Globus pallidus (tissue), 1 donor: ENCODE data around the gene SMTN.
"Not testable (repeated sequence)": the region's sequence is repeated elsewhere in the genome, so short reads cannot be mapped to it uniquely, and the experiment has no call there.

Experiments
- DNase-seq: peaks from one replicate; pipeline ENCODE4 v3.0.0-alpha.2; 2015; ENCODE audit warnings: low spot score

The SMTN gene

GRCh38 chr22:31104869-31105268, 23.8 kb downstream of the SMTN start:
- DNase-seq = no peak

GRCh38 chr22:31105282-31105929, 24.3 kb downstream of the SMTN start:
- no peak for DNase-seq

GRCh38 chr22:31106001-31106571, 25.0 kb downstream of the SMTN start:
- DNase-seq = no peak

- no peak for DNase-seq
Observed at GRCh38 chr22:31106731-31107177, 25.6 kb downstream of the SMTN start.

GRCh38 chr22:31107178-31107893, 26.2 kb downstream of the SMTN start, which contains the start of gene SELENOM:
TSS of gene SELENOM (minus strand) at chr22:31107568. CDS start at chr22:31107505, 63 bp downstream.
- peak; percentile 91 for DNase-seq

GRCh38 chr22:31107894-31108218, 26.7 kb downstream of the SMTN start:
- no peak for DNase-seq

GRCh38 chr22:31112547-31113091, 31.5 kb downstream of the SMTN start:
- DNase-seq = not testable (repeated sequence)

GRCh38 chr22:31118046-31118820, 37.1 kb downstream of the SMTN start:
- no peak for DNase-seq

GRCh38 chr22:31119026-31119717, 38.1 kb downstream of the SMTN start:
- DNase-seq = no peak

GRCh38 chr22:31120230-31120629, 39.1 kb downstream of the SMTN start:
- no peak for DNase-seq

- no peak for DNase-seq
Observed at GRCh38 chr22:31120642-31121041, 39.5 kb downstream of the SMTN start.

- DNase-seq = no peak
Observed at GRCh38 chr22:31121403-31121802, 40.3 kb downstream of the SMTN start.

- no peak for DNase-seq
Observed at GRCh38 chr22:31122196-31122531, 41.0 kb downstream of the SMTN start.

- no peak for DNase-seq
Observed at GRCh38 chr22:31122532-31123291, 41.6 kb downstream of the SMTN start, which contains the start of gene INPP5J. TSS of gene INPP5J (plus strand) at chr22:31122966. CDS start at chr22:31123015, 49 bp downstream.

GRCh38 chr22:31123292-31123602, 42.1 kb downstream of the SMTN start:
- DNase-seq = no peak

- DNase-seq = no peak
Observed at GRCh38 chr22:31124290-31124689, 43.2 kb downstream of the SMTN start.

GRCh38 chr22:31124811-31125465, 43.8 kb downstream of the SMTN start:
- DNase-seq = no peak

GRCh38 chr22:31125521-31126117, 44.5 kb downstream of the SMTN start:
- DNase-seq = no peak

GRCh38 chr22:31126128-31126868, 45.2 kb downstream of the SMTN start:
- no peak for DNase-seq

- DNase-seq = no peak
Observed at GRCh38 chr22:31126869-31127175, 45.7 kb downstream of the SMTN start.
